Astrocyte of the cerebellum (primary cell): ENCODE results near the gene OVOL2.

Source experiments
- DNase-seq: peaks from one replicate; pipeline ENCODE4 v3.0.0-alpha.2; 2011; ENCODE audit warnings: low read depth
- H3K4me3 ChIP-seq: 2 replicates; pipeline ENCODE4 v1.5.1; 2011; ENCODE audit warnings: mild to moderate bottlenecking, low read depth, low read length, moderate library complexity
- CTCF ChIP-seq: IDR thresholded peaks from 2 replicates; pipeline ENCODE4 v1.5.1; 2012; ENCODE audit warnings: low read length, low read depth, moderate library complexity, mild to moderate bottlenecking; ENCODE audit errors: missing control alignments
- in situ Hi-C: cut with HindIII; loops from 2 replicates; pipeline ENCODE4 v1.10.0; 2017; ENCODE audit warnings: low sequenced_read_pairs

The OVOL2 gene

GRCh38 chr20:17992847-17993513, 64.7 kb downstream of the OVOL2 start:
- in situ Hi-C loops: no loop called here

GRCh38 chr20:17992224-17992637, 65.5 kb downstream of the OVOL2 start:
- no peak for TF ChIP-seq CTCF
- no peak overlapping the region for H3K4me3 ChIP-seq
- DNase-seq: no peak
- in situ Hi-C loops: no loop called here

More at GRCh38 chr20:17992847-17993513, 64.7 kb downstream of the OVOL2 start:
- no peak overlapping the region for H3K4me3 ChIP-seq
- no peak for TF ChIP-seq CTCF
- no peak for DNase-seq

- no peak overlapping the region for H3K4me3 ChIP-seq
- TF ChIP-seq CTCF: no peak
- no peak for DNase-seq
- in situ Hi-C loops: no loop called here
These were observed 67.3 kb downstream of the OVOL2 start for GRCh38 chr20:17990278-17990972.

- TF ChIP-seq CTCF: no peak
- in situ Hi-C loops: no loop called here
- H3K4me3 ChIP-seq: no peak overlapping the region
- no peak for DNase-seq
These were observed 69.7 kb downstream of the OVOL2 start for GRCh38 chr20:17987988-17988387.

- in situ Hi-C loops: no loop called here
- no peak overlapping the region for H3K4me3 ChIP-seq
- no peak for DNase-seq
- no peak for TF ChIP-seq CTCF
These were observed 72.2 kb downstream of the OVOL2 start for GRCh38 chr20:17985388-17986018.

GRCh38 chr20:17976305-17976704, 81.4 kb downstream of the OVOL2 start:
- in situ Hi-C loops: no loop called here
- H3K4me3 ChIP-seq: no peak overlapping the region
- TF ChIP-seq CTCF: no peak
- no peak for DNase-seq
